IMR-90 (cell line): ENCODE measurements around the gene ZBTB11. TPM values are rescaled to one million over a fixed set of nuclear protein-coding genes. Genes with fewer than 3 reads are reported as not detected.

Source experiments
- ATAC-seq: fragments of 200-7000 bp; cut with Tn5 transposase; 2 replicates; pipeline ENCODE4 v1.9.1; 2020; ENCODE audit warnings: low read depth, mild to moderate bottlenecking, moderate library complexity
- BruUV-seq: library from RNA; stranded (reverse); fragments of 400-500 nt; replicated peaks from 2 replicates; lab custom pipeline; 2021; lab: Mats Ljungman, UMichigan
- CTCF ChIA-PET: fragments of 300-600 bp; formaldehyde crosslinking; extraction: SDS; loops from one replicate; lab custom pipeline; 2021; ENCODE audit warnings: antibody characterized with exemption; lab: Yijun Ruan, JAX
- POLR2A ChIA-PET: fragments of 300-600 bp; sonication (Branson Sonifier 250); formaldehyde crosslinking; loops from one replicate; lab custom pipeline; 2022; ENCODE audit warnings: antibody characterized with exemption; ENCODE audit not compliant: unreplicated experiment; lab: Charles Lee
- DNase-seq: peaks from one replicate; pipeline ENCODE4 v3.0.0; 2013
- H2AFZ ChIP-seq: replicated peaks from 2 replicates; pipeline ENCODE3; 2013; ENCODE audit warnings: low read length, mild to moderate bottlenecking; ENCODE audit not compliant: poor library complexity
- H2AK5ac ChIP-seq: 2 replicates; pipeline ENCODE4 v1.6.1; 2013; ENCODE audit warnings: low read depth, low read length, inconsistent platforms
- H2AK9ac ChIP-seq: replicated peaks from 2 replicates; pipeline ENCODE3; 2013; ENCODE audit warnings: mild to moderate bottlenecking, low read depth, low read length, moderate library complexity; ENCODE audit not compliant: poor library complexity
- H2BK120ac ChIP-seq: 2 replicates; pipeline ENCODE4 v1.6.1; 2013; ENCODE audit warnings: low read depth, low read length, inconsistent platforms
- H2BK15ac ChIP-seq: 3 replicates; pipeline ENCODE4 v1.6.1; 2013; ENCODE audit warnings: low read depth, low read length, inconsistent platforms
- H2BK20ac ChIP-seq: 2 replicates; pipeline ENCODE4 v1.6.1; 2013; ENCODE audit warnings: low read depth, mild to moderate bottlenecking, inconsistent platforms, low read length, moderate library complexity
- H2BK5ac ChIP-seq: 2 replicates; pipeline ENCODE4 v1.6.1; 2013; ENCODE audit warnings: mild to moderate bottlenecking, low read depth, low read length, inconsistent platforms; ENCODE audit not compliant: poor library complexity, severe bottlenecking
- H3K14ac ChIP-seq: replicated peaks from 2 replicates; pipeline ENCODE4 v1.6.1; 2013; ENCODE audit warnings: low read depth, low read length, inconsistent platforms
- H3K18ac ChIP-seq: 2 replicates; pipeline ENCODE4 v1.6.1; 2013; ENCODE audit warnings: low read depth, low read length, control low read depth
- H3K23ac ChIP-seq: 2 replicates; pipeline ENCODE4 v1.6.1; 2013; ENCODE audit warnings: low read depth, low read length, inconsistent platforms
- H3K27ac ChIP-seq: 2 replicates; pipeline ENCODE4 v1.5.1; 2013; ENCODE audit warnings: mild to moderate bottlenecking, control low read depth, low read length; ENCODE audit not compliant: insufficient read depth
- H3K27me3 ChIP-seq: 2 replicates; pipeline ENCODE4 v1.6.1; 2013; ENCODE audit warnings: low read length; ENCODE audit not compliant: control insufficient read depth, insufficient read depth
- H3K36me3 ChIP-seq: 2 replicates; pipeline ENCODE4 v1.6.1; 2013; ENCODE audit warnings: low read length, mixed read lengths; ENCODE audit not compliant: control insufficient read depth, insufficient read depth
- H3K4ac ChIP-seq: 2 replicates; pipeline ENCODE4 v1.6.1; 2013; ENCODE audit warnings: low read depth, low read length, inconsistent platforms
- H3K4me1 ChIP-seq: 2 replicates; pipeline ENCODE4 v1.6.1; 2013; ENCODE audit warnings: low read length, mixed read lengths; ENCODE audit not compliant: control insufficient read depth, insufficient read depth
- H3K4me2 ChIP-seq: 2 replicates; pipeline ENCODE4 v1.6.1; 2013; ENCODE audit warnings: low read depth, mild to moderate bottlenecking, control low read depth, low read length, moderate library complexity
- H3K4me3 ChIP-seq: 2 replicates; pipeline ENCODE4 v1.5.1; 2013; ENCODE audit warnings: low read depth, mild to moderate bottlenecking, control low read depth, low read length, moderate library complexity; ENCODE audit not compliant: insufficient read depth
- H3K56ac ChIP-seq: 2 replicates; pipeline ENCODE4 v1.6.1; 2013; ENCODE audit warnings: low read length, inconsistent platforms; ENCODE audit not compliant: insufficient read depth; ENCODE audit errors: extremely low read depth
- H3K79me1 ChIP-seq, 2 experiments: 2 replicates each; pipeline ENCODE4 v1.6.1; 2013; ENCODE audit warnings: low read length in 2 of 2, inconsistent platforms in 1 of 2, low read depth in 1 of 2
- H3K9ac ChIP-seq: 2 replicates; pipeline ENCODE4 v1.6.1; 2013; ENCODE audit warnings: low read depth, low read length, control low read depth
- H3K9me1 ChIP-seq: 2 replicates; pipeline ENCODE4 v1.6.1; 2013; ENCODE audit warnings: low read length, inconsistent platforms; ENCODE audit not compliant: insufficient read depth
- H3K9me3 ChIP-seq: 2 replicates; pipeline ENCODE4 v1.6.1; 2013; ENCODE audit warnings: low read length; ENCODE audit not compliant: control insufficient read depth, insufficient read depth
- H4K20me1 ChIP-seq: 2 replicates; pipeline ENCODE4 v1.6.1; 2013; ENCODE audit warnings: low read length, inconsistent platforms; ENCODE audit not compliant: insufficient read depth
- H4K5ac ChIP-seq: 2 replicates; pipeline ENCODE4 v1.6.1; 2013; ENCODE audit warnings: mild to moderate bottlenecking, low read depth, low read length, control low read depth
- H4K8ac ChIP-seq, 2 experiments: 2 replicates each; pipeline ENCODE4 v1.6.1; 2013; ENCODE audit warnings: low read depth in 2 of 2, low read length in 2 of 2, control low read depth in 1 of 2, inconsistent platforms in 1 of 2
- H4K91ac ChIP-seq: 2 replicates; pipeline ENCODE4 v1.6.1; 2013; ENCODE audit warnings: low read depth, low read length, inconsistent platforms; ENCODE audit not compliant: insufficient read depth
- BHLHE40 ChIP-seq: fragments of 150-350 bp; IDR thresholded peaks from 2 replicates; pipeline ENCODE4 v1.6.1; 2016; ENCODE audit warnings: mild to moderate bottlenecking, low read depth, low read length
- CEBPB ChIP-seq: IDR thresholded peaks from 2 replicates; pipeline ENCODE4 v1.6.1; 2012; ENCODE audit warnings: low read depth, low read length, improper control_type of control experiment
- CHD1 ChIP-seq: IDR thresholded peaks from 2 replicates; pipeline ENCODE4 v1.6.1; 2012; ENCODE audit warnings: low read depth, low read length, improper control_type of control experiment
- MAFK ChIP-seq: IDR thresholded peaks from 2 replicates; pipeline ENCODE4 v1.6.1; 2012; ENCODE audit warnings: low read depth, low read length, improper control_type of control experiment
- MAZ ChIP-seq: IDR thresholded peaks from 2 replicates; pipeline ENCODE4 v1.6.1; 2012; ENCODE audit warnings: low read depth, mild to moderate bottlenecking, low read length, improper control_type of control experiment, moderate library complexity, borderline replicate concordance
- MXI1 ChIP-seq: IDR thresholded peaks from 2 replicates; pipeline ENCODE4 v1.6.1; 2012; ENCODE audit warnings: low read depth, mild to moderate bottlenecking, low read length, moderate library complexity, borderline replicate concordance
- NFE2L2 ChIP-seq: fragments of 150-350 bp; IDR thresholded peaks from 2 replicates; pipeline ENCODE4 v1.6.1; 2016; ENCODE audit warnings: low read depth, mild to moderate bottlenecking, low read length
- POLR2A ChIP-seq: IDR thresholded peaks from 2 replicates; pipeline ENCODE4 v1.6.1; 2012; ENCODE audit warnings: mild to moderate bottlenecking, low read depth, low read length
- RAD21 ChIP-seq: IDR thresholded peaks from 2 replicates; pipeline ENCODE4 v1.6.1; 2012; ENCODE audit warnings: low read length, improper control_type of control experiment
- RCOR1 ChIP-seq: IDR thresholded peaks from 2 replicates; pipeline ENCODE4 v1.6.1; 2012; ENCODE audit warnings: mild to moderate bottlenecking, low read length, improper control_type of control experiment; ENCODE audit not compliant: insufficient replicate concordance
- RFX5 ChIP-seq: IDR thresholded peaks from 2 replicates; pipeline ENCODE4 v1.8.0; 2012; ENCODE audit warnings: low read depth, mild to moderate bottlenecking, low read length, moderate library complexity
- SMC3 ChIP-seq: fragments of 150-350 bp; IDR thresholded peaks from 2 replicates; pipeline ENCODE4 v1.6.1; 2016; ENCODE audit warnings: low read depth, mild to moderate bottlenecking, antibody characterized with exemption, low read length, moderate library complexity
- WGBS, 2 experiments: methylation state at CpG; one replicate each; pipeline versions ENCODE4 v1.1.5 to v1.1.7; 2013; ENCODE audit warnings: missing lambda C conversion rate in 2 of 2; ENCODE audit not compliant: insufficient read length in 1 of 2; ENCODE audit errors: extremely low coverage in 2 of 2; 5-methylcytosine and 5-hydroxymethylcytosine counted together
- dilution Hi-C: fragments of 300-500 bp; cut with HindIII; formaldehyde crosslinking; loops from one replicate; pipeline ENCODE4 v1.14.3; 2018; ENCODE audit warnings: low sequenced_read_pairs; ENCODE audit not compliant: unreplicated experiment
- in situ Hi-C: fragments of 300-500 bp; cut with MboI; formaldehyde crosslinking; loops from 3 replicates; pipeline ENCODE4 v1.14.3; 2019; ENCODE audit warnings: low sequenced_read_pairs, inconsistent platforms, mixed read lengths
- intact Hi-C: fragments of 100-400 bp; cut with micrococcal nuclease; formaldehyde crosslinking; loops from 2 replicates; pipeline ENCODE4 v1.10.0; 2022
- polyA plus RNA-seq, 3 experiments: library from polyadenylated mRNA; depleted of rRNA; stranded (reverse); fragments of >200 nt; gene quantifications; 2 replicates each; pipeline ENCODE4 v1.2.3, GENCODE V29; 2012; ENCODE audit warnings: low replicate concordance in 1 of 3
- total RNA-seq: library from RNA; depleted of rRNA; stranded (reverse); fragments of >200 nt; gene quantifications from 2 replicates; pipeline ENCODE4 v1.2.3, GENCODE V29; 2012
- TF ChIP-seq, protein P1 (sequence below): fragments of 150-350 bp; IDR thresholded peaks from 2 replicates; pipeline ENCODE4 v1.6.1; 2017; ENCODE audit warnings: mild to moderate bottlenecking, antibody characterized with exemption, low read length, low read depth
- TF ChIP-seq, protein P2 (sequence below): conservative IDR thresholded peaks from 2 replicates; pipeline ENCODE4 v1.5.1; 2012; ENCODE audit warnings: mild to moderate bottlenecking, low read depth, low read length, improper control_type of control experiment
- TF ChIP-seq, protein P3 (sequence below): fragments of 150-350 bp; IDR thresholded peaks from 2 replicates; pipeline ENCODE4 v1.6.1; 2016; ENCODE audit warnings: low read depth, mild to moderate bottlenecking, low read length, moderate library complexity, borderline replicate concordance

The ZBTB11 gene
- total and polyA plus RNA-seq, 2 of the 4 experiments (the other 2 are of a cell fraction) = 6.0 to 17.2 TPM

DNA sequence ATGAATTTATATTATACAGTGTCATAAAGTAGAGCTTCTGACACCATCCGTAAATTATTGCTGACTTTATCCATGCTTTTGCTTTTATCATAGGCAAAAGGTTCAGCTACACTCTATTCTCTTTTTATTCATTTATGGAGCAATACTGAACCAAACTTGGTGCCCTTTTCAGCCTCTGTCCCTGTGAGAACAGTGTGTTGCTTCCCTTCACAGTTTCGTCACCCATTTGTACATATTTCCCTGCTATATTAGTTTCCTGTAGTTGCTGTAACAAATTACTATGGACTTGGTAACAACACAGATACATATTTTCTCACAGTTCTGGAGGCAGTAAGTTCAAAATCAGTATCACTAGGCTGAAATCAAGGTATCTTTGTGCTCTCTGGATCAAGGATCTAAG, 12.4 kb upstream of the ZBTB11 start:
- Histone ChIP-seq H2BK120ac (no peak overlapping the region), H3K36me3 (peaks cover 8% of the 10 kb centered on the region), H4K20me1 (peaks cover 20% of the 10 kb centered on the region), H3K9me1 (peaks cover 3% of the 10 kb centered on the region; the same call in 1 of the 2 replicates), H2BK20ac (no peak overlapping the region), H3K23ac (no peak overlapping the region), H2BK5ac (no peak overlapping the region), H2BK15ac (no peak overlapping the region; the same call in 2 of the 3 replicates), H3K27ac (no peak overlapping the region), H4K91ac (no peak overlapping the region), H2AFZ (no peak overlapping the region), H4K5ac (no peak overlapping the region), H3K27me3 (no peaks in the 10 kb centered on the region), H3K18ac (no peak overlapping the region), H4K8ac (no peak overlapping the region), H2AK9ac (no peak overlapping the region), H3K9ac (no peak overlapping the region), H3K9me3 (no peaks in the 10 kb centered on the region), H3K4me2 (no peak overlapping the region), H3K4me1 (peaks cover 5% of the 10 kb centered on the region), H3K79me1 (peaks cover 0 to 20% of the 10 kb centered on the region in 2 experiments; a peak in 2 of 4 replicates), H3K14ac (no peak overlapping the region), H3K4me3 (no peak overlapping the region), H3K4ac (no peak overlapping the region), H2AK5ac (no peak overlapping the region), H3K56ac (no peak overlapping the region)
- ChIA-PET POLR2A (no interaction called here), CTCF (no interaction called here)
- dilution Hi-C loops = no loop called here
- intact Hi-C loops = no loop called here
- in situ Hi-C loops = no loop called here
- DNase-seq (no peak), ATAC-seq (no peak)
- no CpG with 5 or more reads among the region's 2 CpGs for WGBS, 2 experiments
- TF ChIP-seq NFE2L2 = no peak
- TF ChIP-seq RAD21 = no peak
- no peak for TF ChIP-seq RFX5
- TF ChIP-seq, protein P1, sequence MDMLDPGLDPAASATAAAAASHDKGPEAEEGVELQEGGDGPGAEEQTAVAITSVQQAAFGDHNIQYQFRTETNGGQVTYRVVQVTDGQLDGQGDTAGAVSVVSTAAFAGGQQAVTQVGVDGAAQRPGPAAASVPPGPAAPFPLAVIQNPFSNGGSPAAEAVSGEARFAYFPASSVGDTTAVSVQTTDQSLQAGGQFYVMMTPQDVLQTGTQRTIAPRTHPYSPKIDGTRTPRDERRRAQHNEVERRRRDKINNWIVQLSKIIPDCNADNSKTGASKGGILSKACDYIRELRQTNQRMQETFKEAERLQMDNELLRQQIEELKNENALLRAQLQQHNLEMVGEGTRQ = no peak
- TF ChIP-seq MAFK = no peak
- TF ChIP-seq CHD1 = no peak
- no peak for TF ChIP-seq MAZ
- TF ChIP-seq RCOR1 = no peak
- TF ChIP-seq, protein P2, sequence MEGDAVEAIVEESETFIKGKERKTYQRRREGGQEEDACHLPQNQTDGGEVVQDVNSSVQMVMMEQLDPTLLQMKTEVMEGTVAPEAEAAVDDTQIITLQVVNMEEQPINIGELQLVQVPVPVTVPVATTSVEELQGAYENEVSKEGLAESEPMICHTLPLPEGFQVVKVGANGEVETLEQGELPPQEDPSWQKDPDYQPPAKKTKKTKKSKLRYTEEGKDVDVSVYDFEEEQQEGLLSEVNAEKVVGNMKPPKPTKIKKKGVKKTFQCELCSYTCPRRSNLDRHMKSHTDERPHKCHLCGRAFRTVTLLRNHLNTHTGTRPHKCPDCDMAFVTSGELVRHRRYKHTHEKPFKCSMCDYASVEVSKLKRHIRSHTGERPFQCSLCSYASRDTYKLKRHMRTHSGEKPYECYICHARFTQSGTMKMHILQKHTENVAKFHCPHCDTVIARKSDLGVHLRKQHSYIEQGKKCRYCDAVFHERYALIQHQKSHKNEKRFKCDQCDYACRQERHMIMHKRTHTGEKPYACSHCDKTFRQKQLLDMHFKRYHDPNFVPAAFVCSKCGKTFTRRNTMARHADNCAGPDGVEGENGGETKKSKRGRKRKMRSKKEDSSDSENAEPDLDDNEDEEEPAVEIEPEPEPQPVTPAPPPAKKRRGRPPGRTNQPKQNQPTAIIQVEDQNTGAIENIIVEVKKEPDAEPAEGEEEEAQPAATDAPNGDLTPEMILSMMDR = no peak
- TF ChIP-seq SMC3 = no peak
- no peak for TF ChIP-seq POLR2A
- TF ChIP-seq BHLHE40 = no peak
- TF ChIP-seq MXI1 = no peak
- TF ChIP-seq, protein P3, sequence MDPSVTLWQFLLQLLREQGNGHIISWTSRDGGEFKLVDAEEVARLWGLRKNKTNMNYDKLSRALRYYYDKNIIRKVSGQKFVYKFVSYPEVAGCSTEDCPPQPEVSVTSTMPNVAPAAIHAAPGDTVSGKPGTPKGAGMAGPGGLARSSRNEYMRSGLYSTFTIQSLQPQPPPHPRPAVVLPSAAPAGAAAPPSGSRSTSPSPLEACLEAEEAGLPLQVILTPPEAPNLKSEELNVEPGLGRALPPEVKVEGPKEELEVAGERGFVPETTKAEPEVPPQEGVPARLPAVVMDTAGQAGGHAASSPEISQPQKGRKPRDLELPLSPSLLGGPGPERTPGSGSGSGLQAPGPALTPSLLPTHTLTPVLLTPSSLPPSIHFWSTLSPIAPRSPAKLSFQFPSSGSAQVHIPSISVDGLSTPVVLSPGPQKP = no peak
- no peak for TF ChIP-seq CEBPB
- no TSS peak for BruUV-seq
